Loucy (cell line): ENCODE data around the gene PDE4C.
A peak's percentile ranks its signal among the peaks of the same experiment; 100 is the strongest.

Source experiments
- H2AFZ ChIP-seq: fragments of 200-600 bp; sonication (generic); 2 replicates; pipeline ENCODE4 v1.6.0; 2016; ENCODE audit warnings: antibody characterized with exemption, mild to moderate bottlenecking, low read length, moderate library complexity
- H3F3A ChIP-seq: fragments of 200-600 bp; 2 replicates; pipeline ENCODE4 v1.6.0; 2016; ENCODE audit warnings: antibody characterized with exemption, low read depth, mild to moderate bottlenecking
- H3K27me3 ChIP-seq: fragments of 200-600 bp; sonication (generic); 2 replicates; pipeline ENCODE4 v1.6.1; 2014; ENCODE audit warnings: low read length, mild to moderate bottlenecking; ENCODE audit not compliant: insufficient read depth, poor library complexity, severe bottlenecking
- H3K36me3 ChIP-seq: fragments of 200-600 bp; sonication (generic); 2 replicates; pipeline ENCODE4 v1.6.1; 2016; ENCODE audit warnings: low read length; ENCODE audit not compliant: insufficient read depth
- H3K4me1 ChIP-seq: fragments of 200-600 bp; sonication (generic); 2 replicates; pipeline ENCODE4 v1.5.1; 2014; ENCODE audit warnings: low read length, mild to moderate bottlenecking; ENCODE audit not compliant: insufficient read depth, poor library complexity, severe bottlenecking
- H3K4me2 ChIP-seq: fragments of 200-600 bp; sonication (generic); 2 replicates; pipeline ENCODE4 v1.6.0; 2014; ENCODE audit warnings: antibody characterized with exemption, low read length, low read depth, mild to moderate bottlenecking; ENCODE audit not compliant: poor library complexity, severe bottlenecking
- H3K4me3 ChIP-seq: fragments of 200-600 bp; sonication (generic); 2 replicates; pipeline ENCODE4 v1.5.1; 2014; ENCODE audit warnings: low read length, mild to moderate bottlenecking, mixed read lengths; ENCODE audit not compliant: poor library complexity, severe bottlenecking
- H3K79me2 ChIP-seq: fragments of 200-600 bp; sonication (generic); 2 replicates; pipeline ENCODE4 v1.6.1; 2014; ENCODE audit warnings: low read length; ENCODE audit not compliant: insufficient read depth
- H3K9ac ChIP-seq: fragments of 200-600 bp; sonication (generic); 2 replicates; pipeline ENCODE4 v1.6.0; 2014; ENCODE audit warnings: mild to moderate bottlenecking, low read depth, low read length, moderate library complexity; ENCODE audit not compliant: poor library complexity, severe bottlenecking
- H3K9me2 ChIP-seq: fragments of 200-600 bp; sonication (generic); replicated peaks from 2 replicates; pipeline ENCODE4 v1.6.1; 2016; ENCODE audit warnings: low read depth, low read length, mixed read lengths
- H3K9me3 ChIP-seq: fragments of 200-600 bp; sonication (generic); 2 replicates; pipeline ENCODE4 v1.6.1; 2014; ENCODE audit warnings: mild to moderate bottlenecking, antibody characterized with exemption, low read length, low read depth; ENCODE audit not compliant: insufficient read depth
- H4K20me1 ChIP-seq: fragments of 200-600 bp; sonication (generic); 2 replicates; pipeline ENCODE4 v1.6.0; 2014; ENCODE audit warnings: antibody characterized with exemption, low read length, mild to moderate bottlenecking; ENCODE audit not compliant: insufficient read depth, poor library complexity, severe bottlenecking
- EZH2phosphoT487 ChIP-seq: fragments of 200-600 bp; IDR thresholded peaks from 2 replicates; pipeline ENCODE4 v1.6.1; 2018; ENCODE audit warnings: antibody characterized with exemption, mild to moderate bottlenecking, moderate library complexity, borderline replicate concordance
- TF ChIP-seq, protein P1 (sequence below): fragments of 200-600 bp; sonication (generic); conservative IDR thresholded peaks from 2 replicates; pipeline ENCODE4 v1.5.1; 2014; ENCODE audit warnings: mild to moderate bottlenecking, antibody characterized with exemption, low read length

PDE4C gene

GRCh38 chr19:18208098-18208951 is 17.9 kb downstream of the PDE4C start:
- no peaks in the 10 kb centered on the region for H3K36me3 ChIP-seq
- no peaks in the 10 kb centered on the region for H4K20me1 ChIP-seq
- peaks cover 12% of the 10 kb centered on the region for H3K4me1 ChIP-seq
- no peaks in the 10 kb centered on the region for H3K27me3 ChIP-seq
- H2AFZ ChIP-seq = no peak overlapping the region
- H3K9me3 ChIP-seq = no peaks in the 10 kb centered on the region
- H3K4me3 ChIP-seq = no peak overlapping the region
- H3K4me2 ChIP-seq = no peak overlapping the region
- TF ChIP-seq EZH2phosphoT487 = no peak
- TF ChIP-seq, protein P1, sequence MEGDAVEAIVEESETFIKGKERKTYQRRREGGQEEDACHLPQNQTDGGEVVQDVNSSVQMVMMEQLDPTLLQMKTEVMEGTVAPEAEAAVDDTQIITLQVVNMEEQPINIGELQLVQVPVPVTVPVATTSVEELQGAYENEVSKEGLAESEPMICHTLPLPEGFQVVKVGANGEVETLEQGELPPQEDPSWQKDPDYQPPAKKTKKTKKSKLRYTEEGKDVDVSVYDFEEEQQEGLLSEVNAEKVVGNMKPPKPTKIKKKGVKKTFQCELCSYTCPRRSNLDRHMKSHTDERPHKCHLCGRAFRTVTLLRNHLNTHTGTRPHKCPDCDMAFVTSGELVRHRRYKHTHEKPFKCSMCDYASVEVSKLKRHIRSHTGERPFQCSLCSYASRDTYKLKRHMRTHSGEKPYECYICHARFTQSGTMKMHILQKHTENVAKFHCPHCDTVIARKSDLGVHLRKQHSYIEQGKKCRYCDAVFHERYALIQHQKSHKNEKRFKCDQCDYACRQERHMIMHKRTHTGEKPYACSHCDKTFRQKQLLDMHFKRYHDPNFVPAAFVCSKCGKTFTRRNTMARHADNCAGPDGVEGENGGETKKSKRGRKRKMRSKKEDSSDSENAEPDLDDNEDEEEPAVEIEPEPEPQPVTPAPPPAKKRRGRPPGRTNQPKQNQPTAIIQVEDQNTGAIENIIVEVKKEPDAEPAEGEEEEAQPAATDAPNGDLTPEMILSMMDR = peak; percentile 65
- no peaks in the 10 kb centered on the region; the same call in 1 of the 2 replicates for H3K79me2 ChIP-seq
- H3K9me2 ChIP-seq = no peaks in the 10 kb centered on the region
- H3F3A ChIP-seq = no peaks in the 10 kb centered on the region; the same call in 1 of the 2 replicates
- no peak overlapping the region for H3K9ac ChIP-seq

DNA sequence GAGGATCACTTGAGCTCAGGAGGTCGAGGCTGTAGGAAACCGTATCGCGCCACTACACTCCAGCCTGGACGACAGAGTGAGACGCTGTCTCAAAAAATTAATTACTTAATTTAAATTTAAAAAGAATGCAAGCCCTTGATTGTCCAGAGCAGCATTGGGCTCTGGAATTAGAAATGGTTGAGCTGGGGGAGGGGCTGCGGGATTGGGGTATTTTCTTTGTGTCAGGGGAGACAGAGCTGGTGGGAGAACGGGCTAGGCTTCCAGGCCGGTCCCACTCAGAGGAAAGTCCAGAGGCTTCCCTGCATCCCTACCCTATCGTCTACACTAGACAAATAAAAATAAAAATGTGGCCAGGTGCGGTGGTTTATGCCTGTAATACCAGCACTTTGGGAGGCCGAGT is 20.2 kb downstream of the PDE4C start:
- peak overlapping the region; percentile 79 for H3K4me2 ChIP-seq
- H3K9me2 ChIP-seq = no peaks in the 10 kb centered on the region
- no peak overlapping the region for H2AFZ ChIP-seq
- H3K79me2 ChIP-seq = no peaks in the 10 kb centered on the region; the same call in 1 of the 2 replicates
- H3K9me3 ChIP-seq = no peaks in the 10 kb centered on the region
- peaks cover 12% of the 10 kb centered on the region for H3K4me1 ChIP-seq
- H3F3A ChIP-seq = no peaks in the 10 kb centered on the region; the same call in 1 of the 2 replicates
- H4K20me1 ChIP-seq = no peaks in the 10 kb centered on the region
- no peak overlapping the region for H3K9ac ChIP-seq
- H3K4me3 ChIP-seq = no peak overlapping the region
- no peaks in the 10 kb centered on the region for H3K27me3 ChIP-seq
- no peaks in the 10 kb centered on the region for H3K36me3 ChIP-seq
- no peak for TF ChIP-seq EZH2phosphoT487
- TF ChIP-seq, protein P1 = no peak

- H3K79me2 ChIP-seq = no peaks in the 10 kb centered on the region; the same call in 1 of the 2 replicates
- peak overlapping the region; percentile 80 for H3K4me3 ChIP-seq
- H3K4me2 ChIP-seq = peak overlapping the region; percentile 79
- peaks cover 12% of the 10 kb centered on the region for H3K4me1 ChIP-seq
- H3K9me3 ChIP-seq = no peaks in the 10 kb centered on the region
- H3F3A ChIP-seq = no peaks in the 10 kb centered on the region; the same call in 1 of the 2 replicates
- no peaks in the 10 kb centered on the region for H3K27me3 ChIP-seq
- no peaks in the 10 kb centered on the region for H3K36me3 ChIP-seq
- no peaks in the 10 kb centered on the region for H3K9me2 ChIP-seq
- peak overlapping the region; percentile 74 for H2AFZ ChIP-seq
- TF ChIP-seq EZH2phosphoT487 = no peak
- TF ChIP-seq, protein P1 = no peak
- H4K20me1 ChIP-seq = no peaks in the 10 kb centered on the region
- peak overlapping the region; percentile 82 for H3K9ac ChIP-seq
These were observed 20.9 kb downstream of the PDE4C start for GRCh38 chr19:18205200-18205892.
